ENCODE data around the gene RAPGEF6. TPM values are rescaled to one million over a fixed set of nuclear protein-coding genes. Genes with fewer than 3 reads are reported as not detected.

RAPGEF6 gene
- polyA plus RNA-seq, 1 experiment = 13.1 TPM

- no peak for DNase-seq (ENCODE audit: low read depth, low spot score)
- TF ChIP-seq CTCF (IDR thresholded peaks at IDR 0.05; ENCODE audit: low read depth, low read length) = no peak
- POLR2A ChIA-PET = no interaction called here
- Histone ChIP-seq H3K4me3 (ENCODE audit: low read depth, low read length) (no peak overlapping the region), H3K27me3 (ENCODE audit: control insufficient read depth, insufficient read depth, low read length) (no peaks in the 10 kb centered on the region), H3K27ac (ENCODE audit: low read depth, low read length) (no peak overlapping the region), H3K9me3 (ENCODE audit: control insufficient read depth, insufficient read depth, low read length) (no peaks in the 10 kb centered on the region)
- CTCF ChIA-PET = no interaction called here
Measured at GRCh38 chr5:131463656-131464055, 171.4 kb downstream of the RAPGEF6 start.

- Histone ChIP-seq H3K9me3 (ENCODE audit: control insufficient read depth, insufficient read depth, low read length) (no peaks in the 10 kb centered on the region), H3K27me3 (ENCODE audit: control insufficient read depth, insufficient read depth, low read length) (no peaks in the 10 kb centered on the region), H3K27ac (ENCODE audit: low read depth, low read length) (no peak overlapping the region), H3K4me3 (ENCODE audit: low read depth, low read length) (no peak overlapping the region)
- CTCF ChIA-PET = interaction anchor here (0.5 kb wide), 1 partner anchor 90 kb away, joined by 4 read pairs; no protein-coding TSS in a partner anchor
- TF ChIP-seq CTCF (IDR thresholded peaks at IDR 0.05; ENCODE audit: low read depth, low read length) = no peak
- no peak for DNase-seq (ENCODE audit: low read depth, low spot score)
- POLR2A ChIA-PET = no interaction called here
Measured at GRCh38 chr5:131462454-131462853, 172.6 kb downstream of the RAPGEF6 start.

GRCh38 chr5:131461742-131462141 lies 173.3 kb downstream of the RAPGEF6 start:
- Histone ChIP-seq H3K27me3 (ENCODE audit: control insufficient read depth, insufficient read depth, low read length) (no peaks in the 10 kb centered on the region), H3K9me3 (ENCODE audit: control insufficient read depth, insufficient read depth, low read length) (no peaks in the 10 kb centered on the region), H3K4me3 (ENCODE audit: low read depth, low read length) (no peak overlapping the region), H3K27ac (ENCODE audit: low read depth, low read length) (no peak overlapping the region)
- ChIA-PET CTCF (interaction anchor here (0.5 to 1.1 kb wide), 2 partner anchors 20 to 91 kb away, joined by 3 to 4 read pairs; no protein-coding TSS in a partner anchor), POLR2A (no interaction called here)
- TF ChIP-seq CTCF (IDR thresholded peaks at IDR 0.05; ENCODE audit: low read depth, low read length) = no peak
- DNase-seq (ENCODE audit: low read depth, low spot score) = no peak

- CTCF ChIA-PET = interaction anchor here (0.6 to 1.1 kb wide), 2 partner anchors 20 to 520 kb away, joined by 3 to 6 read pairs; no protein-coding TSS in a partner anchor
- POLR2A ChIA-PET = no interaction called here
- DNase-seq (ENCODE audit: low read depth, low spot score) = no peak
Measured at GRCh38 chr5:131460867-131461572, 174.0 kb downstream of the RAPGEF6 start.

More at GRCh38 chr5:131460867-131461572, 174.0 kb downstream of the RAPGEF6 start:
- H3K9me3 ChIP-seq (ENCODE audit: control insufficient read depth, insufficient read depth, low read length) = no peaks in the 10 kb centered on the region
- TF ChIP-seq CTCF (IDR thresholded peaks at IDR 0.05; ENCODE audit: low read depth, low read length) = no peak
- H3K27me3 ChIP-seq (ENCODE audit: control insufficient read depth, insufficient read depth, low read length) = no peaks in the 10 kb centered on the region
- no peak overlapping the region for H3K27ac ChIP-seq (ENCODE audit: low read depth, low read length)
- no peak overlapping the region for H3K4me3 ChIP-seq (ENCODE audit: low read depth, low read length)
